ENCODE data around the gene BAZ2B. TPM values are rescaled to one million over a fixed set of nuclear protein-coding genes. Genes with fewer than 3 reads are reported as not detected.
"Not testable (repeated sequence)": the region's sequence is repeated elsewhere in the genome, so short reads cannot be mapped to it uniquely, and the experiment has no call there.

Gene BAZ2B
- total RNA-seq, 6 donors from 2014 or later, result 59.4 to 233 (median 103) TPM

DNA sequence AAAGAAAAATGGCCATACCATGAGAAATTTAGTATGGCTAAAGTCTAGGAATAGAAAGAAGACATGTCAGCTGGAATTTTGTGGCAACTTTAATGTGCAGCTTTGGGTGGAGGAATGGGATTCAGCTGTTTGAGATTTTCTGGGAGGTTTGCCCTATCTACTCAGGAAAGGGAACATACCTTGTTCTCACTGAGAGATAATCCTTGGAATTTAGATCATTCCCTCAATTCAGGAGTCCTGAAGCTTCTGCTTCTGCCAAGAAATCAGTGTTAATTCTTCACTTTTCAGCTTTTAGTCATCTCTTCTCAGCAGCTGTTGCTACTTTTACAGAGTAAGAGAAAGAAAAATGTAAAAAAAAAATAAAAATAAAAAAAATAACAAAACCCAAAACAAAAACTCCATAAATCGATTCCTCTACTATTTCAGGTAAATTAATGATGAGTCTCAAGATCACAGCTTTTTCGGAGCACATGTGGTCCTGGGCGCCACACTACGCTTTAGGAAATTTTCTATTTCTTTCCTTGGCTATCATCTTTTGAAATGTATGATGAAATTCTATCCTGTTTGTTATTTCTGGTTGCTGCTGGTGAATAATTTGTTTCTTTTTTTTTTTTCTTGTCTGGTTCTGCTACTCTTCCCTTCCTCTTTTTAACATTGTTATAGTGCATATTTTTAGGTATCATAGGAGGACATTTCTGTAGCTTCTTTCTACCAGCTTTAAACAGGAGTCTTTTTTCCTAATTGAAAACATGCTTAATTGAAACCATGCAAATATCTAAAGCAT, 18.9 kb upstream of the BAZ2B start:
- no peaks in the 10 kb centered on the region for H3K9me3 ChIP-seq
- H3K4me1 ChIP-seq, result peaks cover 0 to 3% (median 0%) of the 10 kb centered on the region in 4 donors
- H3K4me3 ChIP-seq, result no peak overlapping the region
- no peak for DNase-seq
- H3K27ac ChIP-seq, result peak overlapping the region in 1 of 4 donors; percentile 19
- peak in 1 of 2 donors; percentile 35 for ATAC-seq (ENCODE audit: low FRiP score in 2 of 2)
- no peaks in the 10 kb centered on the region for H3K36me3 ChIP-seq
- H3K27me3 ChIP-seq, result no peaks in the 10 kb centered on the region
- WGBS, 2 donors, result 55 to 62% methylated on average over 4 of the region's 4 CpGs
- TF ChIP-seq, protein P1, sequence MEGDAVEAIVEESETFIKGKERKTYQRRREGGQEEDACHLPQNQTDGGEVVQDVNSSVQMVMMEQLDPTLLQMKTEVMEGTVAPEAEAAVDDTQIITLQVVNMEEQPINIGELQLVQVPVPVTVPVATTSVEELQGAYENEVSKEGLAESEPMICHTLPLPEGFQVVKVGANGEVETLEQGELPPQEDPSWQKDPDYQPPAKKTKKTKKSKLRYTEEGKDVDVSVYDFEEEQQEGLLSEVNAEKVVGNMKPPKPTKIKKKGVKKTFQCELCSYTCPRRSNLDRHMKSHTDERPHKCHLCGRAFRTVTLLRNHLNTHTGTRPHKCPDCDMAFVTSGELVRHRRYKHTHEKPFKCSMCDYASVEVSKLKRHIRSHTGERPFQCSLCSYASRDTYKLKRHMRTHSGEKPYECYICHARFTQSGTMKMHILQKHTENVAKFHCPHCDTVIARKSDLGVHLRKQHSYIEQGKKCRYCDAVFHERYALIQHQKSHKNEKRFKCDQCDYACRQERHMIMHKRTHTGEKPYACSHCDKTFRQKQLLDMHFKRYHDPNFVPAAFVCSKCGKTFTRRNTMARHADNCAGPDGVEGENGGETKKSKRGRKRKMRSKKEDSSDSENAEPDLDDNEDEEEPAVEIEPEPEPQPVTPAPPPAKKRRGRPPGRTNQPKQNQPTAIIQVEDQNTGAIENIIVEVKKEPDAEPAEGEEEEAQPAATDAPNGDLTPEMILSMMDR (IDR thresholded peaks at IDR 0.05), result no peak
- TF ChIP-seq POLR2A (IDR thresholded peaks at IDR 0.05), result no peak
- no peak for TF ChIP-seq EP300 (IDR thresholded peaks at IDR 0.05)
- TF ChIP-seq POLR2AphosphoS5 (IDR thresholded peaks at IDR 0.05), result no peak

GRCh38 chr2:159633219-159633618, 16.9 kb upstream of the BAZ2B start:
- Histone ChIP-seq H3K9me3 (no peaks in the 10 kb centered on the region), H3K27ac (no peak overlapping the region), H3K4me1 (peaks cover 0 to 3% (median 0%) of the 10 kb centered on the region in 4 donors), H3K36me3 (no peaks in the 10 kb centered on the region), H3K4me3 (no peak overlapping the region), H3K27me3 (no peaks in the 10 kb centered on the region)
- 83 to 91% methylated on average over 2 of the region's 2 CpGs for WGBS, 2 donors
- ATAC-seq (ENCODE audit: low FRiP score in 2 of 2), result no peak
- DNase-seq, result no peak
- TF ChIP-seq, protein P1 (IDR thresholded peaks at IDR 0.05), result no peak
- no peak for TF ChIP-seq POLR2AphosphoS5 (IDR thresholded peaks at IDR 0.05)
- TF ChIP-seq EP300 (IDR thresholded peaks at IDR 0.05), result no peak
- TF ChIP-seq POLR2A (IDR thresholded peaks at IDR 0.05), result no peak

DNA sequence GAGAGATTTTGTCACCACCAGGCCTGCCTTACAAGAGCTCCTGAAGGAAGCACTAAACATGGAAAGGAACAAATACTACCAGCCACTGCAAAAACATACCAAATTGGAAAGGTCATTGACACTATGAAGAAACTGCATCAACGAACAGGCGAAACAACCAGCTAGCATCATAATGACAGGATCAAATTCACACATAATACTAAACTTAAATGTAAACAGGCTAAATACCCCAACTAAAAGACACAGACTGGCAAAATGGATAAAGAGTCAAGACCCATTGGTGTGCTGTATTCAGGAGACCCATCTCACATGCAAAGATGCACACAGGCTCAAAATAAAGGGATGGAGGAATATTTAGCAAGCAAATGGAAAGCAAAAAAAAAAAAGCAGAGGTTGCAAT, 9.3 kb upstream of the BAZ2B start:
- not testable (repeated sequence) for H3K9me3 ChIP-seq; DNase-seq; ATAC-seq (ENCODE audit: low FRiP score in 2 of 2); H3K4me3 ChIP-seq; H3K27ac ChIP-seq; H3K4me1 ChIP-seq; H3K27me3 ChIP-seq; H3K36me3 ChIP-seq
- 86 to 96% methylated on average over 2 of the region's 2 CpGs for WGBS, 2 donors

DNA sequence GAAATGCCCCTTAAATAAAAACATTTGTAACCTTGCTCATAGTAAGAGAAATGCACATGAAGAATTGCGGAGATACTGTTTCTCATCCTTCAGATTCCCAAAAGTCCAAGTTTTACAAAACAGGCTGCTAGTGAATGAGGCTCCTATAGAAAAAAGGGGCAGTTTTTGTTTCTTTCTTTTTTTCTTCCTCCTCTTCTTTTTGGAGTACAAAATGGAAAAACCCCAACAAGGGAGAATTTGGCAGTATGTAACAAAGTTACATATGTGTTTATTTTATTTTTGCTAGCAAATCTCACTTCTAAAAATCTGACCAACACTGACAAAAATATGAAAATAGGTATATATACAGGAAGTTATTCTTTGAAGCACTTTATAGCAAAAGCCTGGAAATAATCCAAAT, 7.1 kb upstream of the BAZ2B start:
- no peak for TF ChIP-seq EP300 (IDR thresholded peaks at IDR 0.05)
- no peak for TF ChIP-seq POLR2A (IDR thresholded peaks at IDR 0.05)
- TF ChIP-seq POLR2AphosphoS5 (IDR thresholded peaks at IDR 0.05), result no peak
- TF ChIP-seq, protein P1 (IDR thresholded peaks at IDR 0.05), result no peak
- H3K27me3 ChIP-seq, result no peaks in the 10 kb centered on the region
- H3K36me3 ChIP-seq, result no peaks in the 10 kb centered on the region
- ATAC-seq (ENCODE audit: low FRiP score in 2 of 2) (no peak), DNase-seq (no peak)
- no peak overlapping the region for H3K4me3 ChIP-seq
- no peaks in the 10 kb centered on the region for H3K9me3 ChIP-seq
- H3K4me1 ChIP-seq, result no peaks in the 10 kb centered on the region
- no peak overlapping the region for H3K27ac ChIP-seq
- WGBS, 2 donors, result 93 to 100% methylated on average over 1 of the region's 1 CpG

DNA sequence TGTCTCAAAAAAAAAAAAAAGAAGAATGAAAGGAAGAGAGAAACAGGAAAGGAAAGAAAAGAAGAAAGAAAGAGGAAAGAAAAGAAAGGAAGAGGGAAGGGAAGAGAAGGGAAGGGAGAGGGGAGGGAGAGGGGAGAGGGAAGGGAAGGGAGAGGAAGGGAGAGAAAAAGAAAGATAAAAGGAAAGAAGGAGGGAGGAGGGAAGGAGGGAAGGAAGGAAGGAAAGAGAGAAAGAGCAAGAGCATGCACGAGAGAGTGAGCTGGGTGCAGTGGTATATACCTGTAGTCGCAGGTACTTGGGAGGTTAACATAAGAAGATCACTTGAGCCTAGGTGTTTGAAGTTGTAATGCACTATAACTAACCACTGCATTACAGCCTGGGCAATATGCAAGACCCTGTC, 6.6 kb upstream of the BAZ2B start:
- Histone ChIP-seq H3K4me3 (no peak overlapping the region), H3K4me1 (peaks cover 0 to 3% (median 2%) of the 10 kb centered on the region in 4 donors), H3K27ac (no peak overlapping the region), H3K27me3 (no peaks in the 10 kb centered on the region), H3K36me3 (no peaks in the 10 kb centered on the region), H3K9me3 (no peaks in the 10 kb centered on the region)
- ATAC-seq (ENCODE audit: low FRiP score in 2 of 2), result no peak
- DNase-seq, result no peak
- 74 to 82% methylated on average over 2 of the region's 2 CpGs for WGBS, 2 donors
- TF ChIP-seq, protein P1 (IDR thresholded peaks at IDR 0.05), result no peak
